Peyer's patch (tissue), 4 donors: ENCODE measurements around the gene CDH3.

ENCODE experiments used
- CTCF ChIP-seq, 6 experiments: fragments of 450-650 bp in 4 of 6; fragments of 200-600 bp in 2 of 6; sonication (generic) in 1 of 6; IDR thresholded peaks; one replicate each; pipeline ENCODE4 v1.5.1; 2017 to 2019; ENCODE audit warnings: antibody characterized with exemption in 6 of 6, mild to moderate bottlenecking in 3 of 6, moderate library complexity in 1 of 6
- POLR2A ChIP-seq, 2 donors: fragments of 450-650 bp; IDR thresholded peaks; one replicate each; pipeline ENCODE4 v1.5.1; 2017; ENCODE audit warnings: antibody characterized with exemption in 2 of 2, mild to moderate bottlenecking in 2 of 2, moderate library complexity in 2 of 2

- TF ChIP-seq CTCF (IDR thresholded peaks at IDR 0.05) (no peak), POLR2A (IDR thresholded peaks at IDR 0.05) (no peak)
Measured at GRCh38 chr16:68607443-68607842, 37.7 kb upstream of the CDH3 start.
